SK-N-SH (cell line): ENCODE results near the gene PRKG1. TPM values are rescaled to one million over a fixed set of nuclear protein-coding genes. Genes with fewer than 3 reads are reported as not detected.

Source experiments
- CTCF ChIA-PET: fragments of 300-600, 350-600 bp; formaldehyde crosslinking; extraction: SDS; loops from one replicate; lab custom pipeline; 2021; lab: Yijun Ruan, JAX
- POLR2A ChIA-PET: fragments of 350-600 bp; sonication (Branson Sonifier 250); formaldehyde crosslinking; extraction: SDS; loops from one replicate; lab custom pipeline; 2020; ENCODE audit warnings: antibody characterized with exemption, inconsistent platforms; lab: Yijun Ruan, JAX
- DNase-seq: peaks from one replicate; pipeline ENCODE4 v3.0.0; 2012
- H2AFZ ChIP-seq: fragments of 200-600 bp; sonication (generic); 2 replicates; pipeline ENCODE4 v1.8.1; 2016; ENCODE audit warnings: antibody characterized with exemption, mild to moderate bottlenecking, low read depth
- H3F3A ChIP-seq: fragments of 200-600 bp; sonication (generic); replicated peaks from 2 replicates; pipeline ENCODE3; 2016; ENCODE audit warnings: antibody characterized with exemption, mild to moderate bottlenecking; ENCODE audit not compliant: insufficient read depth
- H3K27ac ChIP-seq, 2 experiments: fragments of 200-500 bp in 1 of 2; fragments of 200-600 bp in 1 of 2; sonication (Bioruptor generic) in 1 of 2; sonication (generic), shearing (Covaris generic) in 1 of 2; 2 replicates each; pipeline versions ENCODE4 v1.5.1 to v1.6.1; 2014 to 2016; ENCODE audit warnings: low read depth in 2 of 2, inconsistent platforms in 1 of 2, low read length in 1 of 2, mild to moderate bottlenecking in 1 of 2, mixed read lengths in 1 of 2
- H3K27me3 ChIP-seq: fragments of 200-600 bp; sonication (generic), shearing (Covaris generic); 2 replicates; pipeline ENCODE4 v1.6.1; 2016; ENCODE audit warnings: mixed run types; ENCODE audit not compliant: insufficient read depth
- H3K36me3 ChIP-seq, 2 experiments: fragments of 200-500 bp in 1 of 2; fragments of 200-600 bp in 1 of 2; sonication (Bioruptor generic) in 1 of 2; sonication (generic) in 1 of 2; replicated peaks in 1 of 2; 2 replicates each; pipeline versions ENCODE3 to v1.5.1; 2014 to 2016; ENCODE audit warnings: low read length in 1 of 2, mild to moderate bottlenecking in 1 of 2; ENCODE audit not compliant: insufficient read depth in 2 of 2, control insufficient read depth in 1 of 2
- H3K4me1 ChIP-seq, 2 experiments: fragments of 200-500 bp in 1 of 2; fragments of 200-600 bp in 1 of 2; sonication (Bioruptor generic) in 1 of 2; sonication (generic), shearing (Covaris generic) in 1 of 2; 2 replicates each; pipeline versions ENCODE4 v1.5.1 to v1.6.1; 2014 to 2016; ENCODE audit warnings: low read depth in 1 of 2, low read length in 1 of 2, mixed run types in 1 of 2; ENCODE audit not compliant: insufficient read depth in 2 of 2, control insufficient read depth in 1 of 2
- H3K4me2 ChIP-seq: fragments of 200-600 bp; sonication (generic), shearing (Covaris generic); 2 replicates; pipeline ENCODE4 v1.6.1; 2017; ENCODE audit warnings: mixed run types
- H3K4me3 ChIP-seq, 2 experiments: fragments of 200-500 bp in 1 of 2; fragments of 200-600 bp in 1 of 2; sonication (Bioruptor generic) in 1 of 2; sonication (generic), shearing (Covaris generic) in 1 of 2; 2 replicates each; pipeline versions ENCODE4 v1.5.1 to v1.8.1; 2014 to 2016; ENCODE audit warnings: low read depth in 2 of 2, inconsistent platforms in 1 of 2, low read length in 1 of 2, mild to moderate bottlenecking in 1 of 2, mixed read lengths in 1 of 2, moderate library complexity in 1 of 2
- H3K79me2 ChIP-seq: fragments of 200-600 bp; sonication (generic); 2 replicates; pipeline ENCODE4 v1.8.1; 2017; ENCODE audit warnings: mild to moderate bottlenecking; ENCODE audit not compliant: insufficient read depth
- H3K9ac ChIP-seq: fragments of 200-600 bp; sonication (generic); 2 replicates; pipeline ENCODE4 v1.6.1; 2017; ENCODE audit warnings: mixed run types
- H3K9me2 ChIP-seq: fragments of 200-600 bp; sonication (generic); 2 replicates; pipeline ENCODE4 v1.6.1; 2017; ENCODE audit warnings: mixed run types
- H3K9me3 ChIP-seq: fragments of 200-600 bp; sonication (generic); 2 replicates; pipeline ENCODE4 v1.6.1; 2017; ENCODE audit warnings: mixed run types, mild to moderate bottlenecking, moderate library complexity
- H4K20me1 ChIP-seq: fragments of 200-600 bp; sonication (generic); 2 replicates; pipeline ENCODE4 v1.6.1; 2017; ENCODE audit warnings: mild to moderate bottlenecking, mixed run types; ENCODE audit not compliant: insufficient read depth
- CHD2 ChIP-seq: fragments of 150-350 bp; IDR thresholded peaks from 2 replicates; pipeline ENCODE4 v1.6.1; 2018; ENCODE audit warnings: low read length; ENCODE audit not compliant: partially characterized antibody
- ELF1 ChIP-seq: IDR thresholded peaks from 2 replicates; pipeline ENCODE4 v1.4.0; 2012
- EP300 ChIP-seq, 2 experiments: IDR thresholded peaks; 2 replicates each; pipeline versions ENCODE4 v1.4.0 to v1.6.1; 2012; ENCODE audit warnings: borderline replicate concordance in 1 of 2, low read depth in 1 of 2, low read length in 1 of 2
- FOSL2 ChIP-seq: IDR thresholded peaks from 2 replicates; pipeline ENCODE4 v1.4.0; 2012; ENCODE audit warnings: low read depth, mild to moderate bottlenecking, moderate library complexity, borderline replicate concordance
- FOXJ3 ChIP-seq: sonication (generic); formaldehyde crosslinking; IDR thresholded peaks from 2 replicates; pipeline ENCODE4 v1.5.1; 2020; ENCODE audit warnings: mild to moderate bottlenecking, missing genetic modification reagents
- FOXM1 ChIP-seq: IDR thresholded peaks from 2 replicates; pipeline ENCODE4 v1.4.0; 2012; ENCODE audit warnings: low read depth, mild to moderate bottlenecking
- GABPA ChIP-seq: IDR thresholded peaks from 2 replicates; pipeline ENCODE4 v1.4.0; 2012; ENCODE audit warnings: low read depth, mild to moderate bottlenecking
- IRF3 ChIP-seq: fragments of 150-350 bp; IDR thresholded peaks from 2 replicates; pipeline ENCODE4 v1.6.1; 2016; ENCODE audit warnings: mild to moderate bottlenecking, low read depth, low read length
- JUND ChIP-seq: IDR thresholded peaks from 2 replicates; pipeline ENCODE4 v1.4.0; 2012
- MXI1 ChIP-seq: IDR thresholded peaks from 2 replicates; pipeline ENCODE4 v1.6.1; 2012; ENCODE audit warnings: mild to moderate bottlenecking, low read depth, low read length, improper control_type of control experiment
- RAD21 ChIP-seq: IDR thresholded peaks from 2 replicates; pipeline ENCODE4 v1.6.1; 2012; ENCODE audit warnings: mild to moderate bottlenecking, low read length
- RFX5 ChIP-seq: IDR thresholded peaks from 2 replicates; pipeline ENCODE4 v1.6.1; 2012; ENCODE audit warnings: mild to moderate bottlenecking, improper control_type of control experiment, low read length
- RXRA ChIP-seq: IDR thresholded peaks from 2 replicates; pipeline ENCODE4 v1.4.0; 2012; ENCODE audit warnings: low read depth, mild to moderate bottlenecking, borderline replicate concordance
- TAF1 ChIP-seq: IDR thresholded peaks from 2 replicates; pipeline ENCODE4 v1.6.1; 2012; ENCODE audit warnings: low read depth, mild to moderate bottlenecking, low read length, moderate library complexity, borderline replicate concordance
- USF1 ChIP-seq: IDR thresholded peaks from 2 replicates; pipeline ENCODE4 v1.4.0; 2012; ENCODE audit warnings: low read depth, borderline replicate concordance
- USF2 ChIP-seq: fragments of 150-350 bp; IDR thresholded peaks from 2 replicates; pipeline ENCODE4 v1.6.1; 2017; ENCODE audit warnings: antibody characterized with exemption, low read length, low read depth, borderline replicate concordance
- YY1 ChIP-seq: IDR thresholded peaks from 2 replicates; pipeline ENCODE4 v1.4.0; 2012; ENCODE audit warnings: low read depth, mild to moderate bottlenecking
- WGBS: methylation state at CpG from one replicate; pipeline ENCODE4 v1.1.6; 2017; ENCODE audit warnings: low lambda C conversion rate; 5-methylcytosine and 5-hydroxymethylcytosine counted together
- polyA plus RNA-seq, 3 experiments: library from polyadenylated mRNA; depleted of rRNA; stranded (reverse); fragments of >200 nt; gene quantifications; 2 replicates each; pipeline ENCODE4 v1.2.3, GENCODE V29; 2012
- TF ChIP-seq, protein P1 (sequence below): IDR thresholded peaks from 2 replicates; pipeline ENCODE4 v1.6.1; 2012; ENCODE audit warnings: mild to moderate bottlenecking, low read depth, low read length, moderate library complexity

The PRKG1 gene
- polyA plus RNA-seq, 1 of the 3 experiments (the other 2 are of a cell fraction) = 4.1 TPM

DNA sequence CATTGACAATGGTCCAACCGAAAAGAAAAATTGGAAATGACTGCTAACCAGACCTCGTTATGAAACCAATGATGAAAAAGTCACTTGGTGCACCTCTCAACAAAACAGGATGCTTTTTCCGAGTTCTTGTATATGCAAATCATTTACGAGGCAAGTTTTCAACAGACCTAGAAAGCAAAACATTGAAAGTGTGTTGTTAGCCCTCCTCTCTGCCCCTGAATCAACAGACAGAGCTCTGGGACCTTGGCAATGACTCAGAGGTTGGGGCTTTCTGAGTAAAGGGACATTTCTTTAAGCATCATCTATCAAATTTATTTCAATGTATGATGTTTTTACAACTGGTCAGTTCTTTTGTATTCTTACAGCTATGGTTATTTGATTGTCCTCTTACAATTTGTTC is 1223.5 kb downstream of the PRKG1 start:
- no peaks in the 10 kb centered on the region for H3K9me2 ChIP-seq
- H3K27ac ChIP-seq = no peak overlapping the region
- no peak overlapping the region for H2AFZ ChIP-seq
- ChIA-PET CTCF (interaction anchor here (1.3 to 2.0 kb wide), 2 partner anchors 10 to 443 kb away, joined by 3 to 5 read pairs; no protein-coding TSS in a partner anchor), POLR2A (no interaction called here)
- no peaks in the 10 kb centered on the region for H3K79me2 ChIP-seq
- TF ChIP-seq ELF1 (no peak), CHD2 (no peak), IRF3 (no peak), MXI1 (no peak), RXRA (no peak), USF1 (no peak), FOSL2 (no peak), GABPA (no peak), RFX5 (no peak), JUND (no peak), TAF1 (no peak), EP300 (IDR thresholded peaks at IDR 0.05; ENCODE audit: borderline replicate concordance in 1 of 2, low read depth in 1 of 2, low read length in 1 of 2) (no peak), RAD21 (no peak), USF2 (no peak), YY1 (no peak), FOXJ3 (CRISPR knock-in tag) (no peak), FOXM1 (no peak)
- TF ChIP-seq, protein P1, sequence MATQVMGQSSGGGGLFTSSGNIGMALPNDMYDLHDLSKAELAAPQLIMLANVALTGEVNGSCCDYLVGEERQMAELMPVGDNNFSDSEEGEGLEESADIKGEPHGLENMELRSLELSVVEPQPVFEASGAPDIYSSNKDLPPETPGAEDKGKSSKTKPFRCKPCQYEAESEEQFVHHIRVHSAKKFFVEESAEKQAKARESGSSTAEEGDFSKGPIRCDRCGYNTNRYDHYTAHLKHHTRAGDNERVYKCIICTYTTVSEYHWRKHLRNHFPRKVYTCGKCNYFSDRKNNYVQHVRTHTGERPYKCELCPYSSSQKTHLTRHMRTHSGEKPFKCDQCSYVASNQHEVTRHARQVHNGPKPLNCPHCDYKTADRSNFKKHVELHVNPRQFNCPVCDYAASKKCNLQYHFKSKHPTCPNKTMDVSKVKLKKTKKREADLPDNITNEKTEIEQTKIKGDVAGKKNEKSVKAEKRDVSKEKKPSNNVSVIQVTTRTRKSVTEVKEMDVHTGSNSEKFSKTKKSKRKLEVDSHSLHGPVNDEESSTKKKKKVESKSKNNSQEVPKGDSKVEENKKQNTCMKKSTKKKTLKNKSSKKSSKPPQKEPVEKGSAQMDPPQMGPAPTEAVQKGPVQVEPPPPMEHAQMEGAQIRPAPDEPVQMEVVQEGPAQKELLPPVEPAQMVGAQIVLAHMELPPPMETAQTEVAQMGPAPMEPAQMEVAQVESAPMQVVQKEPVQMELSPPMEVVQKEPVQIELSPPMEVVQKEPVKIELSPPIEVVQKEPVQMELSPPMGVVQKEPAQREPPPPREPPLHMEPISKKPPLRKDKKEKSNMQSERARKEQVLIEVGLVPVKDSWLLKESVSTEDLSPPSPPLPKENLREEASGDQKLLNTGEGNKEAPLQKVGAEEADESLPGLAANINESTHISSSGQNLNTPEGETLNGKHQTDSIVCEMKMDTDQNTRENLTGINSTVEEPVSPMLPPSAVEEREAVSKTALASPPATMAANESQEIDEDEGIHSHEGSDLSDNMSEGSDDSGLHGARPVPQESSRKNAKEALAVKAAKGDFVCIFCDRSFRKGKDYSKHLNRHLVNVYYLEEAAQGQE = no peak
- no peaks in the 10 kb centered on the region; a peak in 1 of 4 replicates for H3K4me1 ChIP-seq
- H3K4me3 ChIP-seq = no peak overlapping the region
- no peaks in the 10 kb centered on the region for H3K36me3 ChIP-seq
- no peaks in the 10 kb centered on the region for H3K9me3 ChIP-seq
- no peaks in the 10 kb centered on the region for H4K20me1 ChIP-seq
- H3K9ac ChIP-seq = no peak overlapping the region
- DNase-seq = no peak
- H3K27me3 ChIP-seq = no peaks in the 10 kb centered on the region
- 85% methylated on average over 4 of the region's 4 CpGs for WGBS
- H3F3A ChIP-seq = peaks cover 4% of the 10 kb centered on the region
- H3K4me2 ChIP-seq = no peak overlapping the region
